Panc1 (cell line): Measurements from ENCODE around the gene BRD2. TPM values are rescaled to one million over a fixed set of nuclear protein-coding genes. Genes with fewer than 3 reads are reported as not detected.

Source experiments
- ATAC-seq: fragments of 200-7000 bp; cut with Tn5 transposase; 2 replicates; pipeline ENCODE4 v1.9.1; 2020; ENCODE audit warnings: mild to moderate bottlenecking, moderate library complexity
- BruUV-seq: library from RNA; stranded (reverse); fragments of 400-500 nt; replicated peaks from 2 replicates; lab custom pipeline; 2021; lab: Mats Ljungman, UMichigan
- CTCF ChIA-PET: fragments of 300-600 bp; sonication (Branson Sonifier 250); formaldehyde crosslinking; loops from one replicate; lab custom pipeline; 2022; ENCODE audit warnings: antibody characterized with exemption; lab: Charles Lee
- POLR2A ChIA-PET: fragments of 300-600 bp; sonication (Branson Sonifier 250); formaldehyde crosslinking; loops from one replicate; lab custom pipeline; 2022; ENCODE audit warnings: antibody characterized with exemption; lab: Charles Lee
- DNase-seq: peaks from one replicate; pipeline ENCODE4 v3.0.0-alpha.2; 2010; ENCODE audit warnings: low read depth, low spot score
- H3K27ac ChIP-seq: 2 replicates; pipeline ENCODE4 v1.5.1; 2011; ENCODE audit warnings: mild to moderate bottlenecking, low read length, inconsistent platforms
- H3K27me3 ChIP-seq: fragments of 200-500 bp; sonication (Bioruptor generic); 2 replicates; pipeline ENCODE4 v1.6.0; 2014; ENCODE audit warnings: low read length, inconsistent platforms; ENCODE audit not compliant: control insufficient read depth, insufficient read depth
- H3K36me3 ChIP-seq: fragments of 200-500 bp; sonication (Bioruptor generic); 2 replicates; pipeline ENCODE4 v1.5.1; 2014; ENCODE audit warnings: inconsistent platforms, mild to moderate bottlenecking, low read length, moderate library complexity; ENCODE audit not compliant: control insufficient read depth, insufficient read depth
- H3K4me1 ChIP-seq: 2 replicates; pipeline ENCODE4 v1.5.1; 2011; ENCODE audit warnings: inconsistent platforms, mild to moderate bottlenecking, low read length, moderate library complexity; ENCODE audit not compliant: control insufficient read depth, insufficient read depth
- H3K4me3 ChIP-seq, 2 experiments: 2 replicates each; pipeline ENCODE4 v1.5.1; 2011 to 2012; ENCODE audit warnings: low read depth in 2 of 2, low read length in 2 of 2, mild to moderate bottlenecking in 2 of 2, inconsistent platforms in 1 of 2, moderate library complexity in 1 of 2
- H3K9me3 ChIP-seq: fragments of 200-500 bp; sonication (Bioruptor generic); 2 replicates; pipeline ENCODE4 v1.5.1; 2014; ENCODE audit warnings: low read depth, mild to moderate bottlenecking, inconsistent platforms, low read length, moderate library complexity; ENCODE audit not compliant: control insufficient read depth, insufficient read depth
- POLR2AphosphoS5 ChIP-seq: IDR thresholded peaks from 2 replicates; pipeline ENCODE4 v1.6.1; 2012; ENCODE audit warnings: mild to moderate bottlenecking, low read depth, low read length, moderate library complexity
- SIN3A ChIP-seq: IDR thresholded peaks from 2 replicates; pipeline ENCODE4 v1.6.1; 2012; ENCODE audit warnings: low read depth, mild to moderate bottlenecking, low read length, moderate library complexity, borderline replicate concordance; ENCODE audit not compliant: insufficient read depth
- TCF7L2 ChIP-seq: IDR thresholded peaks from 2 replicates; pipeline ENCODE4 v1.6.1; 2011; ENCODE audit warnings: mild to moderate bottlenecking, low read depth, low read length, inconsistent platforms
- in situ Hi-C: cut with HindIII; loops from 2 replicates; pipeline ENCODE4 v1.10.0; 2016; ENCODE audit warnings: low sequenced_read_pairs, low pct_unique_long_range_greater_than_20kb
- intact Hi-C: fragments of 100-400 bp; cut with micrococcal nuclease; formaldehyde crosslinking; loops from one replicate; pipeline ENCODE4 v1.10.0; 2022; ENCODE audit not compliant: unreplicated experiment
- total RNA-seq: library from RNA; stranded (reverse); gene quantifications from one replicate; pipeline ENCODE4 v1.2.1, GENCODE V29; 2021; ENCODE audit not compliant: unreplicated experiment
- TF ChIP-seq, protein P1 (sequence below): fragments of 450-650 bp; IDR thresholded peaks from 2 replicates; pipeline ENCODE4 v1.5.1; 2017; ENCODE audit warnings: mild to moderate bottlenecking
- TF ChIP-seq, protein P2 (sequence below), 2 experiments: IDR thresholded peaks; 2 replicates each; pipeline ENCODE4 v1.6.1; 2011 to 2012; ENCODE audit warnings: low read depth in 2 of 2, control low read depth in 1 of 2, low read length in 1 of 2, mild to moderate bottlenecking in 1 of 2, moderate library complexity in 1 of 2; ENCODE audit not compliant: insufficient read depth in 1 of 2

BRD2 gene
- total RNA-seq, 1 experiment from 2014 or later = 209 TPM

DNA sequence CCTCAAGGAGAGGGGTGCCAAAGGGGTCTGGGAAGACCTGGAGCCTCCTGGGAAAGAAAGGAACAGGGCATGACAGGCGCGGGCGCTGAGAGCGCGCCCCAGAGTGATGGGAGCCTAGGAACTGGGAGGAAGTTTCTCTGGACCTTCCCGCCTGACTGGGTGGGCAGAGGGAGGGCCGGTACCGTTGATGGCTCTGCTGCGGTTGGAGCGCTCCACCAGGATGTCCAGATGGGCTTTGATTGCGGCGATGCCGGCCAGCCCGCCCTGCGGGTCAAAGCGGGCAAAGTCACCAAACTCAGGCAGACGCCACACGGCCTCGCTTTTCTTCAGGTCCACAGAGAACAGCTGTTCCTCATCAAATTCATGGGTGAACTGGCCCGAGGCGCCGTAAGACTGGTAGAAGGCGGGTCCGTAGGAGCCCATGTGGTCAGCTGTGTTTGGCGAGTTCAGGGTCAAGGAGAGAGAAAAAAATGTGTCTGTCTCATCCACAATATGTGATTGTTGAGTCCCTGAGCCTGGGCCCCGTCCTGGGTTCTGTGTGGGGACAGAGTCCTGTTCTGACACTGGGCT lies 39.5 kb downstream of the BRD2 start:
- no peaks in the 10 kb centered on the region for H3K9me3 ChIP-seq
- intact Hi-C loops (no loop called here), in situ Hi-C loops (no loop called here)
- no peak overlapping the region for H3K27ac ChIP-seq
- H3K27me3 ChIP-seq = peaks cover 17% of the 10 kb centered on the region; the same call in 1 of the 2 replicates
- H3K36me3 ChIP-seq = no peaks in the 10 kb centered on the region
- BruUV-seq = no TSS peak
- TF ChIP-seq TCF7L2 (no peak), SIN3A (no peak), POLR2AphosphoS5 (no peak)
- TF ChIP-seq, protein P1, sequence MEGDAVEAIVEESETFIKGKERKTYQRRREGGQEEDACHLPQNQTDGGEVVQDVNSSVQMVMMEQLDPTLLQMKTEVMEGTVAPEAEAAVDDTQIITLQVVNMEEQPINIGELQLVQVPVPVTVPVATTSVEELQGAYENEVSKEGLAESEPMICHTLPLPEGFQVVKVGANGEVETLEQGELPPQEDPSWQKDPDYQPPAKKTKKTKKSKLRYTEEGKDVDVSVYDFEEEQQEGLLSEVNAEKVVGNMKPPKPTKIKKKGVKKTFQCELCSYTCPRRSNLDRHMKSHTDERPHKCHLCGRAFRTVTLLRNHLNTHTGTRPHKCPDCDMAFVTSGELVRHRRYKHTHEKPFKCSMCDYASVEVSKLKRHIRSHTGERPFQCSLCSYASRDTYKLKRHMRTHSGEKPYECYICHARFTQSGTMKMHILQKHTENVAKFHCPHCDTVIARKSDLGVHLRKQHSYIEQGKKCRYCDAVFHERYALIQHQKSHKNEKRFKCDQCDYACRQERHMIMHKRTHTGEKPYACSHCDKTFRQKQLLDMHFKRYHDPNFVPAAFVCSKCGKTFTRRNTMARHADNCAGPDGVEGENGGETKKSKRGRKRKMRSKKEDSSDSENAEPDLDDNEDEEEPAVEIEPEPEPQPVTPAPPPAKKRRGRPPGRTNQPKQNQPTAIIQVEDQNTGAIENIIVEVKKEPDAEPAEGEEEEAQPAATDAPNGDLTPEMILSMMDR = no peak
- TF ChIP-seq, protein P2, sequence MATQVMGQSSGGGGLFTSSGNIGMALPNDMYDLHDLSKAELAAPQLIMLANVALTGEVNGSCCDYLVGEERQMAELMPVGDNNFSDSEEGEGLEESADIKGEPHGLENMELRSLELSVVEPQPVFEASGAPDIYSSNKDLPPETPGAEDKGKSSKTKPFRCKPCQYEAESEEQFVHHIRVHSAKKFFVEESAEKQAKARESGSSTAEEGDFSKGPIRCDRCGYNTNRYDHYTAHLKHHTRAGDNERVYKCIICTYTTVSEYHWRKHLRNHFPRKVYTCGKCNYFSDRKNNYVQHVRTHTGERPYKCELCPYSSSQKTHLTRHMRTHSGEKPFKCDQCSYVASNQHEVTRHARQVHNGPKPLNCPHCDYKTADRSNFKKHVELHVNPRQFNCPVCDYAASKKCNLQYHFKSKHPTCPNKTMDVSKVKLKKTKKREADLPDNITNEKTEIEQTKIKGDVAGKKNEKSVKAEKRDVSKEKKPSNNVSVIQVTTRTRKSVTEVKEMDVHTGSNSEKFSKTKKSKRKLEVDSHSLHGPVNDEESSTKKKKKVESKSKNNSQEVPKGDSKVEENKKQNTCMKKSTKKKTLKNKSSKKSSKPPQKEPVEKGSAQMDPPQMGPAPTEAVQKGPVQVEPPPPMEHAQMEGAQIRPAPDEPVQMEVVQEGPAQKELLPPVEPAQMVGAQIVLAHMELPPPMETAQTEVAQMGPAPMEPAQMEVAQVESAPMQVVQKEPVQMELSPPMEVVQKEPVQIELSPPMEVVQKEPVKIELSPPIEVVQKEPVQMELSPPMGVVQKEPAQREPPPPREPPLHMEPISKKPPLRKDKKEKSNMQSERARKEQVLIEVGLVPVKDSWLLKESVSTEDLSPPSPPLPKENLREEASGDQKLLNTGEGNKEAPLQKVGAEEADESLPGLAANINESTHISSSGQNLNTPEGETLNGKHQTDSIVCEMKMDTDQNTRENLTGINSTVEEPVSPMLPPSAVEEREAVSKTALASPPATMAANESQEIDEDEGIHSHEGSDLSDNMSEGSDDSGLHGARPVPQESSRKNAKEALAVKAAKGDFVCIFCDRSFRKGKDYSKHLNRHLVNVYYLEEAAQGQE (IDR thresholded peaks at IDR 0.05; ENCODE audit: insufficient read depth in 1 of 2, low read depth in 2 of 2, low read length in 1 of 2) = no peak
- POLR2A ChIA-PET = interaction anchor here (0.6 kb wide), 1 partner anchor 176 kb away, joined by 3 read pairs; no protein-coding TSS in a partner anchor
- DNase-seq = no peak
- CTCF ChIA-PET = no interaction called here
- no peak for ATAC-seq
- H3K4me3 ChIP-seq = no peak overlapping the region
- H3K4me1 ChIP-seq = no peaks in the 10 kb centered on the region

DNA sequence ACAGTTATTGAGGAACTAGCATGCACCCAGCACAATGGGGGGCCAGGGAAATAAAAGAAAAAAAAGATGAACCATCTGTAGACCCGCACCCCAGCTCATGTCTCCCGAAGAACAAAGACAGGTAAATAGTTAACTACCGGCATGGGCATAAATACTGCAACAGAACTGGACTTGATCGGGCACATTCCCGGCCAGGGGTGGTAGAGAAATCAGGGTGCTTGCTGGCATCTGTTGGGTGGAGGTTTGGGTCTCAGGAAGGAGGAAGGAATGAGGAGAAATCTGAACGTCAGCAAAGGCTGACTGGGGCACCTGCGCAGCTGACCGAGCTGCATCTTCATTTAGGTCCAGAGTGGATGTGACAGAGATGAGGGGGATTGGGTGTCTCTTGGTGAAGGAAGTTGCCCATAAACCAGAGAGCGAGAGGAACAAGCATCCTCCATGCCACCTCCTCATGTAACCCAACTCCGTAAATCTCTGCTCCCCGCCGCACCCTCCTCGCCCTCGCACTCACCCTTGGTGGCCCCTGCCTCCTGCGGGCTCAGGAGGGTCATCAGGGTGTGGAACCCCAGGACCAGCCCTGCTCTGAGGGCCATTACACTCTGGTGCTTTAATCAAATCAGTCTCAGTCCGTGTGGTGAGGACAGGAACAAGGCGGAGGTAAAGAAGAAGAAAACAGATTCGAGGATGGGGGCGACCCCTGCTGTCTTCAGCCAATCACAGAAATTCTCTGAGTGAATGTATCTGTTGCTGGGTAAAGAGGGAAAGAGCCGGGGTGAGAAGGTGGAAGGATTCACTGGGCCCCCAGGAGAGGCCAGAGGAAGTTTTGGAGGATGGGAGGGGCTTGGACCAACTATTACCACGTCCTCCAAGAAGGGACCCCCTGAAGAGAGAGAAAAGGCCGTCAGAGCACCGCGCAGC lies 40.8 kb downstream of the BRD2 start, which contains the start of gene HLA-DOA:
Gene HLA-DOA (minus strand): TSS at position 648 of the 918 bp plus-strand sequence.
- DNase-seq (no peak), ATAC-seq (no peak)
- no peaks in the 10 kb centered on the region for H3K4me1 ChIP-seq
- ChIA-PET CTCF (interaction anchor here (0.5 kb wide), 1 partner anchor 126 kb away, joined by 3 read pairs; no protein-coding TSS in a partner anchor), POLR2A (no interaction called here)
- in situ Hi-C loops (no loop called here), intact Hi-C loops (no loop called here)
- H3K27me3 ChIP-seq = peaks cover 7% of the 10 kb centered on the region; the same call in 1 of the 2 replicates
- no peak within 1 kb of the TSS for H3K27ac ChIP-seq
- no peak within 1 kb of the TSS for H3K4me3 ChIP-seq
- H3K9me3 ChIP-seq = no peaks in the 10 kb centered on the region
- no peaks in the 10 kb centered on the region for H3K36me3 ChIP-seq
- BruUV-seq = no TSS peak
- TF ChIP-seq, protein P1 = no peak
- TF ChIP-seq SIN3A (no peak), POLR2AphosphoS5 (no peak), TCF7L2 (no peak)
- TF ChIP-seq, protein P2 (IDR thresholded peaks at IDR 0.05; ENCODE audit: insufficient read depth in 1 of 2, low read depth in 2 of 2, low read length in 1 of 2) = no peak
